Endothelial cell of umbilical vein (primary cell): Measurements from ENCODE around the gene BTBD17. TPM values are rescaled to one million over a fixed set of nuclear protein-coding genes. Genes with fewer than 3 reads are reported as not detected.

ENCODE experiments used
- BruUV-seq: library from RNA; stranded (reverse); fragments of 400-500 nt; replicated peaks from 2 replicates; lab custom pipeline; 2021; lab: Mats Ljungman, UMichigan
- CTCF ChIA-PET: fragments of 300-600, 350-600 bp; sonication (Branson Sonifier 250); formaldehyde crosslinking; loops from one replicate; lab custom pipeline; 2021; ENCODE audit warnings: antibody characterized with exemption, inconsistent platforms; lab: Charles Lee
- POLR2A ChIA-PET: fragments of 300-600, 350-600 bp; sonication (Branson Sonifier 250); formaldehyde crosslinking; loops from one replicate; lab custom pipeline; 2021; ENCODE audit warnings: antibody characterized with exemption, inconsistent platforms; lab: Charles Lee
- DNase-seq: peaks from one replicate; pipeline ENCODE4 v3.0.0-alpha.2; 2011; ENCODE audit warnings: low read depth, low spot score
- FAIRE-seq: peaks from 2 replicates; lab custom pipeline; 2011; peaks lifted over from hg19 to GRCh38; lab: Jason Lieb, UNC
- H2AFZ ChIP-seq: 2 replicates; pipeline ENCODE4 v1.6.0; 2012; ENCODE audit warnings: low read depth, low read length, control low read depth, inconsistent platforms
- H3K27ac ChIP-seq: 2 replicates; pipeline ENCODE4 v1.5.1; 2011; ENCODE audit warnings: low read depth, mild to moderate bottlenecking, control low read depth, low read length, moderate library complexity; ENCODE audit not compliant: insufficient read depth
- H3K27me3 ChIP-seq, 2 experiments: 2 replicates each; pipeline versions ENCODE4 v1.6.0 to v1.6.1; 2011; ENCODE audit warnings: low read length in 2 of 2, mixed read lengths in 1 of 2; ENCODE audit not compliant: control insufficient read depth in 2 of 2, insufficient read depth in 2 of 2
- H3K36me3 ChIP-seq, 2 experiments: 2 replicates in 1 of 2; 3 replicates in 1 of 2; pipeline ENCODE4 v1.5.1; 2011; ENCODE audit warnings: low read length in 2 of 2, mild to moderate bottlenecking in 1 of 2, moderate library complexity in 1 of 2; ENCODE audit not compliant: control insufficient read depth in 2 of 2, insufficient read depth in 2 of 2; ENCODE audit errors: extremely low read depth in 1 of 2
- H3K4me1 ChIP-seq: 3 replicates; pipeline ENCODE4 v1.5.1; 2011; ENCODE audit warnings: mild to moderate bottlenecking, low read length; ENCODE audit not compliant: control insufficient read depth, insufficient read depth; ENCODE audit errors: extremely low read depth
- H3K4me2 ChIP-seq: 2 replicates; pipeline ENCODE4 v1.6.1; 2011; ENCODE audit warnings: low read length, control low read depth, mixed read lengths; ENCODE audit not compliant: insufficient read depth
- H3K4me3 ChIP-seq, 3 experiments: fragments of 200-600 bp in 1 of 3; sonication (generic), shearing (Covaris generic) in 1 of 3; replicated peaks in 1 of 3; 2 replicates each; pipeline ENCODE4 v1.5.1; 2011 to 2016; ENCODE audit warnings: control low read depth in 3 of 3, low read length in 3 of 3, mild to moderate bottlenecking in 2 of 3, inconsistent platforms in 1 of 3, low read depth in 1 of 3, moderate library complexity in 1 of 3; ENCODE audit not compliant: insufficient read depth in 1 of 3
- H3K79me2 ChIP-seq: 2 replicates; pipeline ENCODE4 v1.6.0; 2012; ENCODE audit warnings: low read length, inconsistent platforms; ENCODE audit not compliant: control insufficient read depth, insufficient read depth
- H3K9ac ChIP-seq: replicated peaks from 2 replicates; pipeline ENCODE3; 2011; ENCODE audit warnings: low read length, control low read depth; ENCODE audit not compliant: insufficient read depth; ENCODE audit errors: extremely low read depth
- H3K9me1 ChIP-seq: replicated peaks from 3 replicates; pipeline ENCODE4 v1.6.0; 2011; ENCODE audit warnings: mild to moderate bottlenecking, low read length; ENCODE audit not compliant: control insufficient read depth, insufficient read depth; ENCODE audit errors: extremely low read depth
- H3K9me3 ChIP-seq: replicated peaks from 2 replicates; pipeline ENCODE4 v1.5.1; 2012; ENCODE audit warnings: low read length, inconsistent platforms; ENCODE audit not compliant: control insufficient read depth, insufficient read depth
- H4K20me1 ChIP-seq: replicated peaks from 2 replicates; pipeline ENCODE3; 2011; ENCODE audit warnings: mild to moderate bottlenecking, low read length; ENCODE audit not compliant: control insufficient read depth, insufficient read depth; ENCODE audit errors: extremely low read depth
- EZH2 ChIP-seq: IDR thresholded peaks from 2 replicates; pipeline ENCODE4 v1.6.1; 2012; ENCODE audit warnings: borderline replicate concordance, low read depth, mild to moderate bottlenecking, moderate library complexity, low read length, inconsistent platforms; ENCODE audit not compliant: severe bottlenecking
- GATA2 ChIP-seq: IDR thresholded peaks from 2 replicates; pipeline ENCODE4 v1.7.0; 2011; ENCODE audit warnings: low read depth, mild to moderate bottlenecking, moderate library complexity, mixed read lengths, low read length; ENCODE audit not compliant: insufficient read length, insufficient read depth
- JUN ChIP-seq: IDR thresholded peaks from 2 replicates; pipeline ENCODE4 v1.6.1; 2011; ENCODE audit warnings: borderline replicate concordance, low read depth; ENCODE audit not compliant: insufficient read length, insufficient read depth
- MYC ChIP-seq: IDR thresholded peaks from one replicate; pipeline ENCODE4 v1.6.1; 2011; ENCODE audit warnings: mild to moderate bottlenecking, low read depth, low read length
- POLR2A ChIP-seq: IDR thresholded peaks from 2 replicates; pipeline ENCODE4 v1.6.1; 2012; ENCODE audit warnings: low read depth, mild to moderate bottlenecking, control low read depth, low read length
- POLR2AphosphoS5 ChIP-seq: IDR thresholded peaks from 2 replicates; pipeline ENCODE4 v1.6.1; 2012; ENCODE audit warnings: low read depth, mild to moderate bottlenecking, control low read depth, low read length, moderate library complexity; ENCODE audit not compliant: insufficient read depth
- dilution Hi-C: fragments of 300-500 bp; cut with MboI; formaldehyde crosslinking; loops from one replicate; pipeline ENCODE4 v1.15.0; 2019; ENCODE audit warnings: low sequenced_read_pairs; ENCODE audit not compliant: extremely low pct_ligation_motif_present
- intact Hi-C: fragments of 100-400 bp; cut with micrococcal nuclease; formaldehyde crosslinking; loops from one replicate; pipeline ENCODE4 v1.10.0; 2022
- polyA plus RNA-seq, 4 experiments: library from polyadenylated mRNA; depleted of rRNA in 3 of 4; stranded (reverse) in 3 of 4; unstranded in 1 of 4; fragments of >200 nt; gene quantifications; 2 replicates each; pipeline versions ENCODE4 v1.2.1 to v1.2.3, GENCODE V29; 2011 to 2012; ENCODE audit warnings: missing spikeins in 1 of 4
- total RNA-seq: library from RNA; stranded (reverse); gene quantifications from 2 replicates; pipeline ENCODE4 v1.2.3, GENCODE V29; 2021
- TF ChIP-seq, protein P1 (sequence below), 2 donors: IDR thresholded peaks; 1 replicate in 1 of 2; 2 replicates in 1 of 2; pipeline ENCODE4 v1.5.1; 2011; ENCODE audit warnings: low read length in 2 of 2, mild to moderate bottlenecking in 2 of 2, moderate library complexity in 2 of 2, control low read depth in 1 of 2, inconsistent platforms in 1 of 2, low read depth in 1 of 2; ENCODE audit not compliant: insufficient read depth in 1 of 2; ENCODE audit errors: extremely low read depth in 1 of 2

The BTBD17 gene
- total and polyA plus RNA-seq, 2 donors (not counting 3 experiments of a cell fraction or from before 2014, with no cell fraction given), result not detected

DNA sequence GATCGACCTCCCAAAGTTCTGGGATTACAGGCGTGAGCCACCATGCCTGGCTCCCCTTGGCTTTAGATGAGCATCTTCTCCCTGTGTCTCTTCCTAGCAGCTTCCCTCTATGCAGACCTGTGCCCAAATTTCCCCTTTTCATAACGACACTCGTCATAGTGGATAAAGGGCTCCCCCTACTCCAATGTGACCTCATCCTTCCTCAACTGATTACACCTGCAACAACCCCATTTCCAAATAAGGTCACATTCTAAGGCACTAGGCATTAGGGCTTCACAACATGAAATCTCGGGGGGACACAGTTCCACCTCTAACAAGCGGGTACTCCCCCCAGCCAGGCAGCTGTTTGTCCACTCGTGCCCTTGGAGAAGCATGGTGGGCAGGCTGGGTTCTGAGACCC is 25.4 kb downstream of the BTBD17 start:
- dilution Hi-C loops (no loop called here), intact Hi-C loops (no loop called here)
- no peaks in the 10 kb centered on the region for H3K36me3 ChIP-seq
- H3K4me3 ChIP-seq, result no peak overlapping the region
- no peak overlapping the region for H3K4me2 ChIP-seq
- DNase-seq (no peak), FAIRE-seq (no peak)
- H3K79me2 ChIP-seq, result no peaks in the 10 kb centered on the region
- ChIA-PET POLR2A (no interaction called here), CTCF (interaction anchor here (1.4 kb wide), 1 partner anchor 123 kb away, joined by 3 read pairs; the partner anchor contains the start of gene TTYH2)
- H3K27ac ChIP-seq, result no peak overlapping the region
- no peaks in the 10 kb centered on the region for H4K20me1 ChIP-seq
- H3K9ac ChIP-seq, result no peak overlapping the region
- no peaks in the 10 kb centered on the region for H3K9me3 ChIP-seq
- no peaks in the 10 kb centered on the region for H3K4me1 ChIP-seq
- no peaks in the 10 kb centered on the region for H3K27me3 ChIP-seq
- TF ChIP-seq POLR2A (no peak), MYC (no peak), POLR2AphosphoS5 (no peak), JUN (no peak), EZH2 (no peak), GATA2 (no peak)
- TF ChIP-seq, protein P1, sequence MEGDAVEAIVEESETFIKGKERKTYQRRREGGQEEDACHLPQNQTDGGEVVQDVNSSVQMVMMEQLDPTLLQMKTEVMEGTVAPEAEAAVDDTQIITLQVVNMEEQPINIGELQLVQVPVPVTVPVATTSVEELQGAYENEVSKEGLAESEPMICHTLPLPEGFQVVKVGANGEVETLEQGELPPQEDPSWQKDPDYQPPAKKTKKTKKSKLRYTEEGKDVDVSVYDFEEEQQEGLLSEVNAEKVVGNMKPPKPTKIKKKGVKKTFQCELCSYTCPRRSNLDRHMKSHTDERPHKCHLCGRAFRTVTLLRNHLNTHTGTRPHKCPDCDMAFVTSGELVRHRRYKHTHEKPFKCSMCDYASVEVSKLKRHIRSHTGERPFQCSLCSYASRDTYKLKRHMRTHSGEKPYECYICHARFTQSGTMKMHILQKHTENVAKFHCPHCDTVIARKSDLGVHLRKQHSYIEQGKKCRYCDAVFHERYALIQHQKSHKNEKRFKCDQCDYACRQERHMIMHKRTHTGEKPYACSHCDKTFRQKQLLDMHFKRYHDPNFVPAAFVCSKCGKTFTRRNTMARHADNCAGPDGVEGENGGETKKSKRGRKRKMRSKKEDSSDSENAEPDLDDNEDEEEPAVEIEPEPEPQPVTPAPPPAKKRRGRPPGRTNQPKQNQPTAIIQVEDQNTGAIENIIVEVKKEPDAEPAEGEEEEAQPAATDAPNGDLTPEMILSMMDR (IDR thresholded peaks at IDR 0.05; ENCODE audit: extremely low read depth in 1 of 2, insufficient read depth in 1 of 2, low read depth in 1 of 2, low read length in 2 of 2), result no peak
- BruUV-seq, result no TSS peak
- no peaks in the 10 kb centered on the region for H3K9me1 ChIP-seq
- no peak overlapping the region for H2AFZ ChIP-seq
